ACC112 (cell line): Measurements from ENCODE around the gene LEFTY2.
A peak's percentile ranks its signal among the peaks of the same experiment; 100 is the strongest.

Experiments
- H2AFZ ChIP-seq: fragments of 200-600 bp; sonication (generic); one replicate; pipeline ENCODE4 v1.6.0; 2017; ENCODE audit warnings: antibody characterized with exemption, low read length; ENCODE audit not compliant: unreplicated experiment
- H3K27ac ChIP-seq: fragments of 200-600 bp; sonication (generic); 2 replicates; pipeline ENCODE4 v1.5.1; 2014; ENCODE audit warnings: low read depth, mild to moderate bottlenecking, antibody characterized with exemption, low read length, moderate library complexity
- H3K27me3 ChIP-seq: fragments of 200-600 bp; sonication (generic); 2 replicates; pipeline ENCODE4 v1.6.1; 2014; ENCODE audit warnings: mild to moderate bottlenecking, antibody characterized with exemption, low read length, moderate library complexity, mixed read lengths; ENCODE audit not compliant: insufficient read depth
- H3K36me3 ChIP-seq: fragments of 200-600 bp; sonication (generic); 2 replicates; pipeline ENCODE4 v1.6.1; 2016; ENCODE audit warnings: mild to moderate bottlenecking, antibody characterized with exemption, low read length, moderate library complexity, mixed read lengths; ENCODE audit not compliant: insufficient read depth
- H3K4me1 ChIP-seq: fragments of 200-600 bp; sonication (generic); one replicate; pipeline ENCODE4 v1.6.1; 2016; ENCODE audit warnings: low read length, mixed read lengths; ENCODE audit not compliant: insufficient read depth, unreplicated experiment, control insufficient read depth
- H3K4me3 ChIP-seq: fragments of 200-600 bp; sonication (generic); 2 replicates; pipeline ENCODE4 v1.5.1; 2014; ENCODE audit warnings: mild to moderate bottlenecking, low read depth, low read length
- H3K79me2 ChIP-seq: fragments of 200-600 bp; sonication (generic); one replicate; pipeline ENCODE4 v1.6.0; 2016; ENCODE audit warnings: low read length; ENCODE audit not compliant: control insufficient read depth, unreplicated experiment, insufficient read depth

Gene LEFTY2

GRCh38 chr1:225928186-225929175, 12.5 kb downstream of the LEFTY2 start:
- peak overlapping the region; percentile 4 for H2AFZ ChIP-seq
- H3K27ac ChIP-seq, result no peak overlapping the region
- H3K36me3 ChIP-seq, result no peaks in the 10 kb centered on the region
- H3K27me3 ChIP-seq, result no peaks in the 10 kb centered on the region
- no peak overlapping the region for H3K4me3 ChIP-seq
- H3K79me2 ChIP-seq, result peaks cover 5% of the 10 kb centered on the region
- no peaks in the 10 kb centered on the region for H3K4me1 ChIP-seq

GRCh38 chr1:225926551-225927113, 14.4 kb downstream of the LEFTY2 start:
- Histone ChIP-seq H3K79me2 (peaks cover 23% of the 10 kb centered on the region), H3K27ac (no peak overlapping the region), H2AFZ (peak overlapping the region; percentile 32), H3K27me3 (no peaks in the 10 kb centered on the region), H3K4me3 (no peak overlapping the region), H3K36me3 (no peaks in the 10 kb centered on the region), H3K4me1 (peaks cover 8% of the 10 kb centered on the region)

- Histone ChIP-seq H3K27ac (peak within 1 kb of the TSS; percentile 76), H3K4me1 (peaks cover 16% of the 10 kb centered on the region), H3K27me3 (no peaks in the 10 kb centered on the region), H3K79me2 (peaks cover 26% of the 10 kb centered on the region), H3K4me3 (peak within 1 kb of the TSS; percentile 99), H3K36me3 (no peaks in the 10 kb centered on the region), H2AFZ (peak within 1 kb of the TSS; percentile 76)
Observed at GRCh38 chr1:225923692-225924555, 17.1 kb downstream of the LEFTY2 start, which contains the start of gene PYCR2. Gene PYCR2, minus strand, starts transcription at chr1:225924250. Its CDS starts 140 bp downstream, at chr1:225924110.

GRCh38 chr1:225923381-225923691, 17.7 kb downstream of the LEFTY2 start:
- Histone ChIP-seq H3K27ac (peak overlapping the region; percentile 76), H3K27me3 (no peaks in the 10 kb centered on the region)

GRCh38 chr1:225921734-225922709, 19.0 kb downstream of the LEFTY2 start:
- Histone ChIP-seq H3K79me2 (peaks cover 26% of the 10 kb centered on the region), H3K36me3 (no peaks in the 10 kb centered on the region), H2AFZ (no peak overlapping the region), H3K4me3 (peak overlapping the region; percentile 99; the same call in 1 of the 2 replicates), H3K4me1 (peaks cover 19% of the 10 kb centered on the region), H3K27me3 (no peaks in the 10 kb centered on the region), H3K27ac (no peak overlapping the region)

More at GRCh38 chr1:225923381-225923691, 17.7 kb downstream of the LEFTY2 start:
- H2AFZ ChIP-seq, result peak overlapping the region; percentile 76
- no peaks in the 10 kb centered on the region for H3K36me3 ChIP-seq
- H3K4me1 ChIP-seq, result peaks cover 16% of the 10 kb centered on the region
- H3K4me3 ChIP-seq, result peak overlapping the region; percentile 99
- H3K79me2 ChIP-seq, result peaks cover 26% of the 10 kb centered on the region

GRCh38 chr1:225919906-225920305, 21.1 kb downstream of the LEFTY2 start:
- Histone ChIP-seq H2AFZ (no peak overlapping the region), H3K4me1 (peaks cover 19% of the 10 kb centered on the region), H3K36me3 (no peaks in the 10 kb centered on the region; the same call in 1 of the 2 replicates), H3K4me3 (no peak overlapping the region), H3K27ac (peak overlapping the region; percentile 34; the same call in 1 of the 2 replicates), H3K79me2 (peaks cover 26% of the 10 kb centered on the region), H3K27me3 (no peaks in the 10 kb centered on the region)

- Histone ChIP-seq H3K27ac (no peak overlapping the region), H3K4me1 (peaks cover 19% of the 10 kb centered on the region)
Observed at GRCh38 chr1:225918280-225918679, 22.7 kb downstream of the LEFTY2 start.

GRCh38 chr1:225917536-225917935, 23.5 kb downstream of the LEFTY2 start:
- Histone ChIP-seq H3K4me3 (no peak overlapping the region), H3K36me3 (no peaks in the 10 kb centered on the region; the same call in 1 of the 2 replicates), H3K27ac (no peak overlapping the region), H3K27me3 (no peaks in the 10 kb centered on the region), H3K79me2 (peaks cover 11% of the 10 kb centered on the region), H2AFZ (no peak overlapping the region), H3K4me1 (peaks cover 12% of the 10 kb centered on the region)

More at GRCh38 chr1:225918280-225918679, 22.7 kb downstream of the LEFTY2 start:
- no peaks in the 10 kb centered on the region; the same call in 1 of the 2 replicates for H3K36me3 ChIP-seq
- no peak overlapping the region for H2AFZ ChIP-seq
- H3K79me2 ChIP-seq, result peaks cover 19% of the 10 kb centered on the region
- H3K27me3 ChIP-seq, result no peaks in the 10 kb centered on the region
- no peak overlapping the region for H3K4me3 ChIP-seq

- no peaks in the 10 kb centered on the region; the same call in 1 of the 2 replicates for H3K36me3 ChIP-seq
- peaks cover 7% of the 10 kb centered on the region for H3K79me2 ChIP-seq
- H3K4me1 ChIP-seq, result peaks cover 11% of the 10 kb centered on the region
- no peaks in the 10 kb centered on the region for H3K27me3 ChIP-seq
- H3K27ac ChIP-seq, result no peak overlapping the region
- H2AFZ ChIP-seq, result no peak overlapping the region
- H3K4me3 ChIP-seq, result no peak overlapping the region
Observed at GRCh38 chr1:225917101-225917500, 23.9 kb downstream of the LEFTY2 start.
